Fibroblast of villous mesenchyme (primary cell): ENCODE measurements around the gene PGAM5. TPM values are rescaled to one million over a fixed set of nuclear protein-coding genes. Genes with fewer than 3 reads are reported as not detected.
A peak's percentile ranks its signal among the peaks of the same experiment; 100 is the strongest.

Source experiments
- DNase-seq: peaks from one replicate; pipeline ENCODE4 v3.0.0-alpha.2; 2010; ENCODE audit warnings: low read depth
- H3K4me3 ChIP-seq: 2 replicates; pipeline ENCODE4 v1.5.1; 2011; ENCODE audit warnings: low read depth, mild to moderate bottlenecking, low read length
- CTCF ChIP-seq: IDR thresholded peaks from 2 replicates; pipeline ENCODE4 v1.5.1; 2012; ENCODE audit warnings: low read depth, mild to moderate bottlenecking, low read length; ENCODE audit not compliant: insufficient read depth
- total RNA-seq: library from RNA; depleted of rRNA; stranded (reverse); fragments of >200 nt; gene quantifications from 2 replicates; pipeline ENCODE4 v1.2.3, GENCODE V29; 2012

The PGAM5 gene
- 26.7 and 39.3 TPM in 2 replicates for total RNA-seq

- H3K4me3 ChIP-seq = peak within 1 kb of the TSS; percentile 93
- DNase-seq = peak; percentile 76
- no peak for TF ChIP-seq CTCF
These were observed at the start of gene PGAM5 for GRCh38 chr12:132710405-132711079. Gene PGAM5 (plus strand): TSS chr12:132710842. CDS start chr12:132710877, 35 bp downstream.

- no peak overlapping the region for H3K4me3 ChIP-seq
- TF ChIP-seq CTCF = no peak
- no peak for DNase-seq
These were observed 49.6 kb upstream of the PGAM5 start for GRCh38 chr12:132660996-132661395.

- TF ChIP-seq CTCF = no peak
- DNase-seq = no peak
These were observed 48.7 kb upstream of the PGAM5 start for GRCh38 chr12:132661972-132662371.

GRCh38 chr12:132662901-132663755, 47.5 kb upstream of the PGAM5 start:
- TF ChIP-seq CTCF = no peak
- no peak overlapping the region for H3K4me3 ChIP-seq
- no peak for DNase-seq

More at GRCh38 chr12:132661972-132662371, 48.7 kb upstream of the PGAM5 start:
- H3K4me3 ChIP-seq = no peak overlapping the region

- DNase-seq = no peak
- TF ChIP-seq CTCF = no peak
- H3K4me3 ChIP-seq = no peak overlapping the region
These were observed 46.2 kb upstream of the PGAM5 start for GRCh38 chr12:132664206-132665148.

- DNase-seq = no peak
- no peak overlapping the region for H3K4me3 ChIP-seq
- TF ChIP-seq CTCF = no peak
These were observed 45.5 kb upstream of the PGAM5 start for GRCh38 chr12:132665149-132665491.
